Non-pigmented ciliary epithelial cell (primary cell): ENCODE data around the gene CLDN20.
"Not testable (repeated sequence)": the region's sequence is repeated elsewhere in the genome, so short reads cannot be mapped to it uniquely, and the experiment has no call there.

Experiments
- DNase-seq: peaks from one replicate; pipeline ENCODE4 v3.0.0-alpha.2; 2010; ENCODE audit warnings: low read depth

CLDN20 gene

DNA sequence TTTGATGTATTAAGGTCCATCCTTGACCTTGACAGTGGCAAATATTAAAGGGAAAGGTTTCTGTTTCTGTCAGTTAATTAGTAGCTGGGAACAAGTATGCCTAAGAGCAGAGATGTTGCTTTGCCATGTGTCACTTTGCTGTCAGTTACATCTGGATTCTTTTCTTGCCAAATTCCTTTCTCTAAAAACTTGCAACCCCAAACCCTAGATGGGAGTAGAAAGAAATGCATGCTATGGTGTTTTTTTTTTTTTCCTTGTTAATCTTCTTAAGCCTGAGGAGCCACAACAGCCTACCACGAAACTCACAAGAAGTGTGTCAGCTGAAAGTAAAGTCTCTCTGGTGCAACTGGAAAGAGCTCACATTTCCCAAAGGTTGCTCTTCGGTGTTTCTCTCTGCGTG lies 18.0 kb upstream of the CLDN20 start:
- DNase-seq: no peak

GRCh38 chr6:155246825-155247224 lies 17.0 kb upstream of the CLDN20 start:
- no peak for DNase-seq

- no peak for DNase-seq
Measured at GRCh38 chr6:155247618-155248007, 16.2 kb upstream of the CLDN20 start.

DNA sequence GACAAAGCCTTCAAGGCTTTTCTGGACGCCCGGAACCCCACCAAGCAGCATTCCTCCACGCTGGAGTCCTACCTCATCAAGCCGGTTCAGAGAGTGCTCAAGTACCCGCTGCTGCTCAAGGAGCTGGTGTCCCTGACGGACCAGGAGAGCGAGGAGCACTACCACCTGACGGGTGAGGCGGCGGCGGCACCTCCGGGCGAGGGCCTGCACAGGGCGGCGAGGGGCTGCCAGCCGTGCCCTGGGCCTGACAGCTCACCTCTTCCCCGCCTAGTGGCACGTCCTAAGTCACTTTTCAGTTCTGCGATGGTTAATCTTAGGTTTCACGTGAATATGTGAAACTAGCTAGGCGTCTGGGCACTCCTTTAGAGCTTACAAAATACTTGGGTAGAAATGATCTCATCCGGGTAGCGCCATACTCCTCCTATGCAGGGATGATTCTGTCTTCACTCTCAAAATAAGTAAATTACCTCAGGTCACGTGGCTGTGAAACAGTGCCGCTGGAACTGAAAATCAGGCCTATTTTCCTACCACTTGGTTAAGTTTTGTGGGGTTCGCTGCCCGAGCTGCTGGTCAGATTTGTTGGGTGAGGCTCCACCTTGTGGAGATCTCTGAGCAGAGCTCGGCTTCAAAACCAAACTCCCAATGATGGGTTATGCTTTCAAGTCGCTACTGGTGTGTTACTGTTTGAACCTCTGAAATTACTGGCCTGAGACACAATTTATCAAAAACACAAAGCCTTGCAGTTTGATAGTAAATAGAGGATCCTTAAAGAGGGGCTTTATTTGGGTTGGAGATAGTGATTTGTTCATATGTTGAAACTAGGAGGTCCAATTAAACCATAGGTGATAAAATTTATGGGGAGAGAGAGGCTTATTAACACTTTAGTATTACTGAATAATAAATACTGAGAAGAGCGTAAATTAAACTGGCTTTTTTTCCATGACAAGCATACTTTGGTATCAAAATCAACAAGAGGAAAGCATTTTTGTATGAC lies 15.5 kb upstream of the CLDN20 start:
- no peak for DNase-seq

DNA sequence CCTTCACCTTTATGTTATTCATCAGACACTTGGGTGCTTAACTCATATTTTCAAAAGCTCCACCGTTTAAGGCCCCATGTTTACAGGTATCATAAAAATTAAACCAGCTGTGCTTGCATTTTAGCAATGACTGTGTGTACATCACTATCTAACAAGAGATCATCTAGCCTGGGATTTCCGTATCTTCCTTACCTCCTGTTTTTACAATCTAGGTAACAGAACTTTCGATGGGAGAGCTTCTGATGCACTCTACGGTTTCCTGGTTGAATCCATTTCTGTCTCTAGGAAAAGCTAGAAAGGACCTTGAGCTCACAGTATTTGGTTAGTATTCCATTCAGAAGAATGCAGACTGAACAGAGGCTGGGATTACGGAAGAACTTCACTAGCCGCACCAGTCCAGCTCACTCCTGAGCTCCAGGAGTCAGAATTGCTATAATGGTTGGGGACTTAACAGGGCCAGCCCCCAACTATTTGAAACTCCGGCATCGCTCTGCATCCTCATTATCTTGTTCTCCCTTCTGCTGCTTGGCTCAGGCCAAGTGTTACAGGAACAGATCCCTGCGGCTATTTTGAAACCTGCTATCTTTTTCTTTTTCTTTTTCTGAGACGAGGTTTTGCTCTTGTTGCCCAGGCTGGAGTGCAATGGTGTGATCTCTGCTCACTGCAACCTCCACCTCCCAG lies 13.0 kb upstream of the CLDN20 start:
- DNase-seq: no peak

- no peak for DNase-seq
Measured at GRCh38 chr6:155252581-155252980, 11.2 kb upstream of the CLDN20 start.

DNA sequence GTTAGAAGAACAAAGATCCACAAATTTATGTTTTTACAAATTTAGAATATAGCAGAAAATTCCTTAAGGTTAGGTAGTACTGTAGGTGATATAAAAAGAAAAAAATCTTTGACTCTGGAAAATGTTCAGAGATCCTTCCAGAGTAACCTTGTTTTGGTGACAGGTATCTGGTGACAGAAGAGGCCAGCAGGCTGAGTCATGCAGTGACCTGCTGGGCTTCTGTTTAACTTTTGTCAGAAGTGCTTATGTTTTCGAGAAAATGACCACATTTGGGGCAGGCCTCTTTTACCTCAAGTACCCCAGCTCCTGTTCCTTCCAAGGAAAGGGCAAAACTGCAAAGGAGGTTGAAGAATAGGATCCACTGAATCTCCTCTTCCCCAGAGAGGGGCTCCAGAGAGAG lies 10.5 kb upstream of the CLDN20 start:
- DNase-seq: no peak

GRCh38 chr6:155254139-155254538 lies 9.7 kb upstream of the CLDN20 start:
- DNase-seq: no peak

DNA sequence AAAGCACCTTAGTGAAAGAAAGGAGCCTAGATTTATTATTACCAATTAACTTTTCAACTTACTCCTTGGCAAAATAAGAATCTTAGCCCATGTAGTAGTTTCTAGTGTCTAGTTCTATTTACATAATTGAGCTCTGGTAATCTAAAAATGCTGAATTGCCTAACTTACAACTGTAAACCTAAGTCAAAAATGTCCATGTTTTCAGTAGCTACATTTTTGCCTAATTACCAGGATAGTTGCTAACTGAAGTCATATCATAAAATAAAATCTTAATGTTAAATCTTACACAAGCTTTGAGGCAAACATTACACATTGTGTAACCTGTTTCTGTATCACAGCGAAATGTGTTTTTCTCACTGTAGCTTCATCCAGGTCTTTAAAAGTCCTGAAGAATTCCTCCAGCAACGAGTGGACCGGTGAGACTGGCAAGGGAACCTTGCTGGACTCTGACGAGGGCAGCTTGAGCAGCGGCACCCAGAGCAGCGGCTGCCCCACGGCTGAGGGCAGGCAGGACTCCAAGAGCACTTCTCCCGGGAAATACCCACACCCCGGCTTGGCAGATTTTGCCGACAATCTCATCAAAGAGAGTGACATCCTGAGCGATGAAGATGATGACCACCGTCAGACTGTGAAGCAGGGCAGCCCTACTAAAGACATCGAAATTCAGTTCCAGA lies 7.6 kb upstream of the CLDN20 start:
- DNase-seq: no peak

DNA sequence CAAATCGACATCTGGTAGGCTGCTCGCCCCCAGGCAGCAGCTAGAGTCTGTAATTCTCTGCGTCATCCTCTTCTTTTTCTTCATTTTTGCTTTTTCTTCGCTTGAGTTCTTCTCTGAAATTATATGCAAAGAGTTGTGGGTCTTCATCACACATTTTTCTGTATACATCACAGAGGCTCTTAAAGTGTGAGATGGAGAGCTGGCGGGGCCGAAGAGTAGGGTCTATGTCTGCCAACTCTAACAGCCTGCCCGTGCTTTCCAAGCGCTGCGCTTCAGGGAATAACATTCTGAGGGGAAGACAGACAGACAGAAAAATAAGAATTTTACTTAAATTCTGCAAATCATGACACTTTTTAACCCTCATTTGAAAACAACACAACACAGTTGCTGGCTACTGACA lies 6.0 kb upstream of the CLDN20 start:
- no peak for DNase-seq

GRCh38 chr6:155259204-155259603 lies 4.6 kb upstream of the CLDN20 start:
- no peak for DNase-seq

- DNase-seq: no peak
Measured at GRCh38 chr6:155259897-155260296, 3.9 kb upstream of the CLDN20 start.

GRCh38 chr6:155260686-155261085 lies 3.1 kb upstream of the CLDN20 start:
- no peak for DNase-seq

- no peak for DNase-seq
Measured at GRCh38 chr6:155261111-155261900, 2.5 kb upstream of the CLDN20 start.

- no peak for DNase-seq
Measured at GRCh38 chr6:155262655-155263054, 1.2 kb upstream of the CLDN20 start.

- no peak for DNase-seq
Measured at GRCh38 chr6:155264693-155265320, 994 bp downstream of the CLDN20 start.

GRCh38 chr6:155265843-155266535 lies 2.2 kb downstream of the CLDN20 start:
- no peak for DNase-seq

- no peak for DNase-seq
Measured at GRCh38 chr6:155267411-155267810, 3.6 kb downstream of the CLDN20 start.

DNA sequence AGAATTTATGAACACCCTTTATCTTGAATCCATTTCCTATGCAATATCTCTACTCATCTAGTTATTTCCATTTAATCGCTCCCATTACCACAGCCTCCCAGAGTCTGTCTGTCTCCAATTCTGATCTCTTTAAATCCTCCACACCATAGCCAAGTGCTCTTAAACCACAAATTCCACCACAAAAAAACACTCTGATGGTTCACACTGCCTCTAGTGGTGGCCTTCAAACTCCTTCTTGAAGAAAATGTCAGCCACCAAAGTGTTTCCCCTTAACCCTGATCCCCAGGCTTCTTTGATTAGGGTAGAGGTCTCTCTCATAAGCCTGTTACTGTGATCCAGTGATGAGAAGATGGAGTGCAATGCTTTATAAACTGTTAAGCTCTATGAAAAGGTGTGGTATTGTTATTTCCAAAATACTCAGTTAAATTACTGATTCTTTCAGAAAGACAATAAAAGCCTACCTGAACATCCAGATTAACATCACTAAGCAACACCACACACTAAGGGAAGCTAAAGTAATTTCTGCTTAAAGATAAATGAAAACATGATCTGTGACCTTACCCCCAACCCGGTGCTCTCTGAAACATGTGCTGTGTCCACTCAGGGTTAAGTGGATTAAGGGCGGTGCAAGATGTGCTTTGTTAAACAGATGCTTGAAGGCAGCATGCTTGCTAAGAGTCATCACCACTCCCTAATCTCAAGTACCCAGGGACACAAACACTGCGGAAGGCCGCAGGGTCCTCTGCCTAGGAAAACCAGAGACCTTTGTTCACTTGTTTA lies 4.5 kb downstream of the CLDN20 start:
- not testable (repeated sequence) for DNase-seq

GRCh38 chr6:155269765-155270164 lies 6.0 kb downstream of the CLDN20 start:
- no peak for DNase-seq
